Stimulated activated CD4-positive, alpha-beta T cell treated with anti-CD3 and anti-CD28 coated beads, Interleukin-4, amount 100 ng/mL, for 1 hour (primary cell): ENCODE measurements around the gene CR1.
"Not testable (repeated sequence)": the region's sequence is repeated elsewhere in the genome, so short reads cannot be mapped to it uniquely, and the experiment has no call there.

ENCODE experiments used
- DNase-seq: peaks from one replicate; pipeline ENCODE4 v3.0.0-alpha.2; 2020

The CR1 gene

DNA sequence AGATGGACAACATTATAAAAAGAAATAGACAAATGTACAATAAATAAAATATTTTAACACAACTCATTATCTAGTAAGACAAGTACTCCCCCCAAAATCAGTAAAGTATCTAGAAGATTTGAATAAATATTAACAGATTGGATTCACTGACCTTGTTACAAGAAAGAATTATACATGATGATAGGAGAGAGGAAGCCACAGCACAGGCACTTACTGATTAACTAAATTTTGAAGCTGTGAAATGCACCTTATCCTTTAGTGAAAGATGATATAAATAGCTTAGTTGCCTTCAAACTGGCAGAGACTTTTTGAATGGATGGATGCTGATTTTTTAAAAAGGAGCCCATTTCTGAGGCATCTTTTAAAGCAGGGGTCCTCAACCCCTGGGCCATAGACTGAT lies 8.5 kb downstream of the CR1 start:
- no peak for DNase-seq

DNA sequence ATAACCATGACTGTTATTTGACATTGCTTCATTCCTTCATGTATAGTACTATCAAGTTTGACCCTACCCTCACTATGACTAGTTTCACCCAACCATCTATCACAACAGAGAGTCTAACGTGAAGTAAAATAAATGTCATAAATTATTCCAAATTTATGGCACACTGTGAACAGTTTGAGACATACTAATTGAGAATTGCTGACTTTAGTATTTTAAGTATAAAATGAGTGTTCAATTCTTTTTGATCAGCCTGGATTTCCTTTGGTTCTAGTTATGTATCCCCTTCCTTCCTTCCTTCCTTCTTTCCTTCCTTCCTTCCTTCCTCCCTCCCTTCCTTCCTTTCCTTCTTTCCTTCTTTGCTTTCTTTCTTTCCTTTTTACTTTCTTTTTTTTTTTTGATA lies 14.5 kb downstream of the CR1 start:
- DNase-seq = no peak

DNA sequence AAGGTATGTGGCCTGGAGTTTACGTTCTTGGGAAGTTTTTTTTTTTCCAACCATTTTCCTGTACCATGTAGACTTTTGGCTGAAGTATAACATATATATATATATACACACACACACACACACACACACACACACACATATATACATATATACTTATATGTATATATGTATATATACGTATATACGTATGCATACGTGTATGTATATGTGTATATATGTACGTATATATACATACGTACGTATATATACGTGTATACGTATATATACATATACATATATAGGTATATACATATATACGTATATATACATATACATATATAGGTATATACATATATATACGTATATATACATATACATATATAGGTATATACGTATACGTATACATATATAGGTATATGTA lies 18.9 kb downstream of the CR1 start:
- no peak for DNase-seq

DNA sequence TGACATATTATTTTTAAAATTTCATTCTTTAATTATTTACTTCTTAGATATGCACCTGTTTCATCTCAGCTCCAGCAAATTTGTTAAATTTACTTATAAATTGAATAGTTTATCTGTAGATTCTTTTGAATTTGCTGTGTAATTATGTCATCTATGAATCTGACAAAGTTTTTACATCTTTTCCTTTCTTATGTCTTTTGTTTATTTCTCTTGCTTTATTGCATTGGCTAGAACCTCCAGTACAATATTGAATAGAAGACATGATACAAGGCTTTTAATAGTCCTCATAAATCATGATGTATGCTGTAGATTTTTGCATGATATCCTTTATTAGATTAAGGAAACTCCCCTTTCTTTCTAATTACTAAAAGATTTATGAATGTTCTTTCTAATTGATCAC lies 20.8 kb downstream of the CR1 start:
- DNase-seq = no peak

DNA sequence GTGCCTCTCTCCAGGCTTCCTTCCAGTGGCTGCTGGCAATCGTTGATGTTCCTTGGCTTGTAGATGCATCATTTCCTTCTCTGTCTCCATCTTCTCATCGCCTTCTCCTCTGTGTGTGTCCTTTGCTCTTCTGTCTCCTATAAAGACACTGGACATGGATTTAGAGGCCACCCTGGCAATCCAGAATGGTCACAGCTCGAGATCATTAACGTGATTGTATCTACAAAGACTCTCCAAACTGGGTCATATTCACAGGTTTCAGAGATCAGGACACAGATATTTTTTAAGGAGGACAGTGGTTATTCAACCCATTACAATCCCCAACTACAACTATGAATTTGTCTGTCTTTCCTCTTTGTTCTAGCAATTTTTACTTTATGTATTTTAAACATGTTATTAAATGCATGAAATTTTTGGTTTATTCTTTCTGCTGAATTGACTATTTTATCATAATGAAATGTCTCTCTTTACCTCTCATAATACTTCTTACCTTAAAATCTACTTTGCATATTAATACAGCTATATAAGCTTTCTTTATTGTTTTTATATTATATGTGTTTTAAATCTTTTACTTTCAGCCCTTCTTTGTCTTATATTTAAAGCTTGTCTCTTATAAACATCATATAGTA lies 22.8 kb downstream of the CR1 start:
- DNase-seq = no peak

DNA sequence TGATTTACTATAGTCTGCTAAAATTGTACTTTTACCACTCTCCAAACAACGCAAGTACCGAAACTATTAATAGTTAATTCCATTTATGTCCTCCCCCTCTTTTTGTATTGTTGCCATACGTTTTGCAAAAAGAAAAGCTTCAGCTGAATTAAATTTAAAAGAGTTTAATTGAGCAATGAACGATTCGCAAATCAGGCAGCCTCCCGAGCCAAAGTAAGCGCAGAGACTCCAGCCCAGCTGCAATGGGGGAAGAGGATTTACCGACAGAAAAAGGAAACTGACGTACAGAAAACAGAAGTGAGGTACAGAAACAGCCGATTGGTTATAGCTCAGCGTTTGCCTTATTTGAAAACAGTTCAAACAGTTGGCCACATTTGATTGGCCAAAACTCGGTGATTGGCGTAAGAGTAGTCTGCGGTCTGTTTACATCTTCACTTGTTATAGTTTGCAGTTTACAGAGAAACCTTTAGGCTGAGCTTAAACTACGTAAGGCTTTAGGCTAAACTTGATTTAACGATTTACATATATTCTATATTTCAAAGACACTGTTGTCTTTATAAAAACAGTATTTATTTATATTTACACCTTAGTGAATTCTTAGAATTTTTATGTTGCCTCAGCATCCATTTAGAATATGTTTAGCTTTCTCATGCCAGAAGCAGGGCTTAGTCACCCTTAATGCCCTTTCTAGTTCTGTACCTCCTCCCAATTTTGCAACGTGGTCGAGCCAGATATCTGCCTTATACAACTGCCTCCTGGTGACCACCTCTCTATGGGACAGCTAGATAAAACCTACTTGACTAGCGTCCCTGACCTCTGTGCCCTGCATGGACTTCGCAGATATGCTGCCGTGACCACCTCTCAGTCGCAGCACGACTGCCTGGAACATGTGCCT lies 23.8 kb downstream of the CR1 start:
- no peak for DNase-seq

DNA sequence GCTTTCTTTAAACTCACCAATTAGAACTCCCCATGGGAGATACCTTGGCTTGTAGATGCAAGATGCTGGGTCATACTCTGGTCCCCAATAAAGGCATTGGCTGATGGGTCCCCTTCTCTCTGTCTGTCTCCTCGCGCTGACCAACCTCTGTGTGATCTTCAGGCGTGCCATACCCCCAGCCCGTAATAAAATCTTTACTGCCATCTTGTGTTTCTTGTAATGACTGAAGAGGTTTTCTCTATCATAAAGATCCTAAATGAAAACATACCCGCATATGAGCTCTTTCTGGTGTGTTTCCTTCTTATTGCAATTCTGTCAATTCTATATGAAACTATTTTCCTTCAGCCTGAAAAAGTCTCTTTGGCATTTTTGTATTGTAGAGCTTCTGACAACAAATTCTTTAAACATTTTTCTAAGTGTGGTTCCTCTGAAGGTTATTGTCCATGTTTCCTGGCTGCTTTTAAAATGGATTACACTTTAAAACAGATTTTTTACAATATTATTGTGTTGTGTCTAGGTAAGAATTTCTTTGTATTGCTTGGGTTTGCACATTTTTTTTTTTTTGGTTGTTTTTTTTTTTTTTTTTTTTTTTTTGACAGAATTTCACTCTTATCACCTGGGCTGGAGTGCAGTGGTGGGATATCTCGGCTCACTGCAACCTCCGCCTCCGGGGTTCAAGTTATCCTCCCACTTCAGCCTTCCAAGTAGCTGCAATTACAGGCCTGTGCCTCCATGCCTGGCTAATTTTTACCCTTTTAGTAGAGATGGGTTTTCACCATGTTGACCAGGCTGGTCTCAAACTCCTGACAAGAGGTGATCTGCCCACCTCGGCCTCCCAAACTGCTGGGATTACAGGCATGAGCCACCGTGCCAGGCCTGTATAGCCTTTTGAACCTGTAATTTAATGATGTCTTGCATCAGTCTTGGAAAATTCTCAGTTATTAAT lies 24.7 kb downstream of the CR1 start:
- DNase-seq = not testable (repeated sequence)

DNA sequence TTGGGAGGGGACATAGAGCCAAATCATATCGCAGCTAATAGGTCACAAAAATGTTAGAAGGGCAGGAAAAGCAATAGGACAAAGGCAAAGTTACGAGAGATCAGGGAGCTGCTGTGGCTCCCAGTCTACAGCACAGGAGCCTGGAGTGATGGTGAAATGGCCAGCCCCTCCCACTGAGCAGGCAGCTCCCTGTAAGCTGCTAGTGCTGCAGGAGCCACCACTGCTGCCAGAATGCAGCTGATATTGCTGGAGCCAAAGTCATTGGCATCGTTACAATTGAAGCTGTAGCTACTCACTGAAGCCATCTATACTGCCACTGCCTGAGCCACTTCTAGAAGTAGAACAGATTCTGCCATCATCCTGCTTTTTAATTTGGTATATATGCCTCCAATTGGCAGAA lies 29.3 kb downstream of the CR1 start:
- not testable (repeated sequence) for DNase-seq

DNA sequence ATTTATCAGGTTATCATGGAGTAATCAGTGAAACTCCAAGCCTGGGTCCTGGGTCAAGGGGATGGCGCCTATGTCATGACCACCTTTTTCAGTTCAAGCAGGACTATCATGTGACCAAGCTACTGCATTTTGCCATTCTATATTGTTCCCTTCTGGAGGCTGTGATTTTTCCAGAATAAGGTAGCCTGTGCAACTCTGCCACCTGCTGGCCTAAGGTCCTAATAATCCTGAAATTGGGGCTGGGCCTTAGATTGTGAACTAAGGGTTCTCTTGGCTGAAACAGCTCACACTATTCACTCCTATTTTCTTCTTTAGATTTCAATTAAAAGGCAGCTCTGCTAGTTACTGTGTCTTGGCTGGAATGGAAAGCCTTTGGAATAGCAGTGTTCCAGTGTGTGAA lies 32.4 kb downstream of the CR1 start:
- not testable (repeated sequence) for DNase-seq

DNA sequence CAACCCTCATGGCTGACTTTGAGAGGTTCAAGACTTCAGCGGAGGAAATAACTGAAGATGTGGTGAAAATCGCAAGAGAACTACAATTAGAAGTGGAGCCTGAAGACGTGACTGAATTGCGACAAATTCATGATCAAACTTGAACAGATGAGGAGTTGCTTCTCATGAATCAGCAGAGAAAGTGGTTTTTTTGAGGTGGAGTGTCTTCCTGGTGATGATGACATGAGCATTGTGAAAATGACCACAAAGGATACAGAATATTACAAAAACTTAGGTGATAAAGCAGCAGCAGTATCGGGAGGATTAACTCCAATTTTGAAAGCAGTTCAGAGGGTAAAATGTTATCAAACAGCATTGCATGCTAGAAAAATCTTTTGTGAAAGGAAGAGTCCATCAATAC lies 40.3 kb downstream of the CR1 start:
- DNase-seq = not testable (repeated sequence)

DNA sequence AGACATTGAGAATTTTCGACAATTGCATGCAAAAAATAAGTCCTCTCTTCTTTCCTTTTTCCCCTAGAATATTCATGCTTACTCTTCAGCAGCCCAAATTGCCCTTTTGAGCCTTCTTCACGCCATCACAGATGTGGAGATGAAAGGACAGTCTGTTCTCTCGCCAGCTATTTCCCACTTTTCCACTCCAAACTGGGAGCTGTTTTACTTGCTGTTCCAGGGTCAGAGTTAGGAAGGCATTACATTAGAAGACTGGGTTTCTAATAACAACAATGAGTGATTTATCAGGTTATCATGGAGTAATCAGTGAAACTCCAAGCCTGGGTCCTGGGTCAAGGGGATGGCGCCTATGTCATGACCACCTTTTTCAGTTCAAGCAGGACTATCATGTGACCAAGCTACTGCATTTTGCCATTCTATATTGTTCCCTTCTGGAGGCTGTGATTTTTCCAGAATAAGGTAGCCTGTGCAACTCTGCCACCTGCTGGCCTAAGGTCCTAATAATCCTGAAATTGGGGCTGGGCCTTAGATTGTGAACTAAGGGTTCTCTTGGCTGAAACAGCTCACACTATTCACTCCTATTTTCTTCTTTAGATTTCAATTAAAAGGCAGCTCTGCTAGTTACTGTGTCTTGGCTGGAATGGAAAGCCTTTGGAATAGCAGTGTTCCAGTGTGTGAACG lies 50.9 kb downstream of the CR1 start:
- DNase-seq = not testable (repeated sequence)

DNA sequence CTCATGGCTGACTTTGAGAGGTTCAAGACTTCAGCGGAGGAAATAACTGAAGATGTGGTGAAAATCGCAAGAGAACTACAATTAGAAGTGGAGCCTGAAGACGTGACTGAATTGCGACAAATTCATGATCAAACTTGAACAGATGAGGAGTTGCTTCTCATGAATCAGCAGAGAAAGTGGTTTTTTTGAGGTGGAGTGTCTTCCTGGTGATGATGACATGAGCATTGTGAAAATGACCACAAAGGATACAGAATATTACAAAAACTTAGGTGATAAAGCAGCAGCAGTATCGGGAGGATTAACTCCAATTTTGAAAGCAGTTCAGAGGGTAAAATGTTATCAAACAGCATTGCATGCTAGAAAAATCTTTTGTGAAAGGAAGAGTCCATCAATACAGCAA lies 58.9 kb downstream of the CR1 start:
- not testable (repeated sequence) for DNase-seq

DNA sequence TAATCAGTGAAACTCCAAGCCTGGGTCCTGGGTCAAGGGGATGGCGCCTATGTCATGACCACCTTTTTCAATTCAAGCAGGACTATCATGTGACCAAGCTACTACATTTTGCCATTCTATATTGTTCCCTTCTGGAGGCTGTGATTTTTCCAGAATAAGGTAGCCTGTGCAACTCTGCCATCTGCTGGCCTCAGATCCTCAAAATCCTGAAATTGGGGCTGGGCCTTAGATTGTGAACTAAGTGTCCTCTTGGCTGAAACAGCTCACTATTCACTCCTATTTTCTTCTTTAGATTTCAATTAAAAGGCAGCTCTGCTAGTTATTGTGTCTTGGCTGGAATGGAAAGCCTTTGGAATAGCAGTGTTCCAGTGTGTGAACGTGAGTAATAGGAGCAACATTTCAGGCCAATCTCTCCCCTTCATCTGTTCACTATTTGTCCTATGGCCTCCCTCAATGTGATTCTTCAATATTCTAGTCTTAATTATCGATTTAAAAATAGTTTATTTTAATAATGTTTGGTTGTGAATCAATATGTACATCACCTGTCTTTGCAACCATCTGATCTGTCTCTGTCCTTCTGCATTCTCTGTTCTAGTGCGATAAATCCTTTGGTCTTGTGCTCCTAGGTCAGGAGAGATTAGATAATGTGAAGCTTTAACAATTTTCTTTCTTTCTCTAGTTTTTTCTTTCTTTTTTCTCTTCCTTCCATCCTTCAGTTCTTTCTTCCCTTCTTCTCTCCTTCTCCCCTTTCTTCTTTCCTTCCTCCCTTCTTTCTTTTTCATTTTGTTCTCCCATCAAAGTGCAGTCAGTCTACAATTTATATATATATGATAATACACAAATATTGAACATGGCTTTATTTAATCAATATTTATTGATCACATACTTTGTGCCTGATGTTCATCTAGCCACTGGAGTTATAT lies 69.8 kb downstream of the CR1 start:
- DNase-seq = no peak

DNA sequence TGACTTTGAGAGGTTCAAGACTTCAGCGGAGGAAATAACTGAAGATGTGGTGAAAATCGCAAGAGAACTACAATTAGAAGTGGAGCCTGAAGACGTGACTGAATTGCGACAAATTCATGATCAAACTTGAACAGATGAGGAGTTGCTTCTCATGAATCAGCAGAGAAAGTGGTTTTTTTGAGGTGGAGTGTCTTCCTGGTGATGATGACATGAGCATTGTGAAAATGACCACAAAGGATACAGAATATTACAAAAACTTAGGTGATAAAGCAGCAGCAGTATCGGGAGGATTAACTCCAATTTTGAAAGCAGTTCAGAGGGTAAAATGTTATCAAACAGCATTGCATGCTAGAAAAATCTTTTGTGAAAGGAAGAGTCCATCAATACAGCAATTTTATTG lies 76.0 kb downstream of the CR1 start:
- not testable (repeated sequence) for DNase-seq

DNA sequence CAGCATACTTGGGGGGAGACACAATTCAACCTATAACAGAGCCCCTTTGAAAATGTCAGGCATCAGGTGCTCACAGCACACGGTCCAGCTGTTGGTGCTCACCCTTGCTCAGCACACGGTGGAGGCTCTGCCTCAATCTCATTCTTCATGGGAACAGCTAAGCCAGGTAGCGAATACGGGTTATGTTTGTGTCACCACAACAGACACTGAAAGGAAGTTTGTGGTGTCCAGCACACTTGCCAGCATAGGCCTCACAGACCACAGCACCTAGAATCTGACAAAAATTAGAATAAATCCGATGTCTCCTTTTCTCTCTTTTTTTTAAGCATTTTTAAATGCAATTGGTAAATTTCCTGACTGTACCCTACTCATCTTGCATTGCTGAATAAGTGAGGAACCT lies 77.1 kb downstream of the CR1 start:
- not testable (repeated sequence) for DNase-seq

DNA sequence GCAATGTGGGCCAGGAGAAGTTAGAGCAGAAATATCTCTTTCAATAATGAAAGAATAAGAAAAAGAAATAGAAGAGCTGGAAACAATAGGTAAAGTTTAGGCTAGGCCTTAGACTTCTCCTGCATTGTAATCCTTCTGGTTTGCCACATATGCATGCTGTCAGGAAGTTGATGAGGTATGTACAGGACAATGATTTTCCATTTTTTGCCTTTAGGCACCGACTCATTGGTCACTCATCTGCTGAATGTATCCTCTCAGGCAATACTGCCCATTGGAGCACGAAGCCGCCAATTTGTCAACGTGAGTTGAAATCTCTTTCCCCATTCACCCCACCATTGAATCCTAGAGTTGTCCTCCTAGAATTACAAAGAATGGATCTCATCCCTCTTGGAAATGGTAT lies 79.4 kb downstream of the CR1 start:
- DNase-seq = not testable (repeated sequence)

DNA sequence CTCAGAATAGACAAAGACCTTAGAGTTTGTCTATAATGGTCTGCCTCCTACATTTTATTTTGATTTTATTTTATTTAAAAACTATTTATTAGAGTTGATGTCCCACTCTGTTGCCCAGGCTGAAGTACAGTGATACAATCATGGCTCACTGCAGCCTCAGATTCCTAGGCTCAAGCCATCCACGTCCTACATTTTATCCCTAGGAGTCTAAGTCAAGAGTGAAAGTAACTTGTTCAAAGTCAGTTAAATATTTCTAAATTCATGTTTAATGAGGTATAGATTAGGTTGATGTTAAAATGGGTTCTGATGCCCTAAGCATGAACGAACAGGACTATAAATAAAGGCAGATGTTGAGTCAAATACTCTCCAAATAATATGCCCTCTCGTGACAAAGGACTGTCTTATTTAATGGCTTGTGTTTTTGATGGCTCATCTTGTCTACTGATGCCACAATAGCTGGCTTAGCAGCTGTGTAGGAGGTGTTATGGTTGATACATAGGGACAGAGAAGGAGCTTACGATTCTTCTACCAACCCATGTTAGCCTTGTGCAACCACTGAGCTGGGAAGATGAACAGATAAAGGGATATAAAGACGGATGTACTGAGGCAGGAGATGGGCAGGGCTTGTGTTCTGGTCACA lies 83.0 kb downstream of the CR1 start:
- no peak for DNase-seq

DNA sequence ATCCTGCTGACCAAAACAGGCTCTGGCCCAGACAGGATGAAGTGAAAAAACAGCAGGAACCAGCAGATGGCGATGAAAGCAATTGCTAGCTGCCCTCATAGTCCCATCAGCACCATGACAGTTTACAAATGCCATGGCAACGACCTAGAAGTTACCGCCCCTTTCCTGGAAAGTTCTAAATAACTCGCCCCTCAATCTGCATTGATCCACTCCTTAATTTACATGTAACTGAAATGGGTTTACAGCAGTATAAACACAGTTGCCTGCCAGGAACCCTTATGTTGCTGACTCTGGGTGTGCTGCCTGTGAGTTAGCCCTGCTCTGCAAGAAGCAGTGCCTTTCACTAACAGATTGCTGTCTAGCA lies 83.5 kb downstream of the CR1 start:
- DNase-seq = no peak

DNA sequence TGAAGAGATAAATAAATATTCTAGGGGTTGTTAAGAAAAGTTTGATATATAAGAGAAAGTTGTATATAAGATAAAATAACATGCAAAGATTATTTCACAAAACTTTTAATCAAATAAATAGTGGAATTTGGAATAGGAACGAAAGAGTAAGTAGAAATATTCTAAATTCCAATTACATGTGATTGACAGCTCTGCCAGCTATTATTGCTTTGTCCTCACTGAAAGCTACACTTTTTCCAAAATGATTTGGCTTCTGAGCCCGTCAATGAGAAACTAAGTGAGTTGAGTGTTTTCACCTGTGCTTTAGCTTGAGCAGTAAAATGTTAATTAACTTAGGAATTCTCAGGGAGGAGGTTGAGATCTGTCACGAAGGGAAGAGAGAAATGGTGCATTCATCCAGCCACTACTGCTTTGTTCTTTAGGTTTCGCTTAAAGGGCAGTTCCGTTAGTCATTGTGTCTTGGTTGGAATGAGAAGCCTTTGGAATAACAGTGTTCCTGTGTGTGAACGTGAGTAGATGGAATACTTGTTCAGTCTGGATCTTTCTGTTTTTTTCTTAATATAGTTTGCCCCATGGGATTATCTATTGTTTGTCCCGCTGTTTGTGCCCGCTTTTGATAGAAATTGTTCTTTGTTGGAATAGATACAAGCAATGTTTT lies 85.7 kb downstream of the CR1 start:
- DNase-seq = no peak

DNA sequence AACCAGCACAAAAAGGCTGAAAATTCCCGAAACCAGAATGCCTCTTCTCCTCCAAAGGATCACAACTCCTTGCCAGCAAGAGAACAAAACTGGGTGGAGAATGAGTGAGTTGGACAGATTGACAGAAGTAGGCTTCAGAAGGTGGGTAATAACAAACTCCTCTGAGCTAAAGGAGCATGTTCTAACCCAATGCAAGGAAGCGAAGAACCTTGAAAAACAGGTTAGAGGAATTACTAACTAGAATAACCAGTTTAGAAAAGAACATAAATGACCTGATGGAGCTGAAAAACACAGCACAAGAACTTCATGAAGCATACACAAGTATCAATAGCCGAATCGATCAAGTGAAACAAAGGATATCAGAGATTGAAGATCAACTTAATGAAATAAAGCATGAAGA lies 93.5 kb downstream of the CR1 start:
- not testable (repeated sequence) for DNase-seq

DNA sequence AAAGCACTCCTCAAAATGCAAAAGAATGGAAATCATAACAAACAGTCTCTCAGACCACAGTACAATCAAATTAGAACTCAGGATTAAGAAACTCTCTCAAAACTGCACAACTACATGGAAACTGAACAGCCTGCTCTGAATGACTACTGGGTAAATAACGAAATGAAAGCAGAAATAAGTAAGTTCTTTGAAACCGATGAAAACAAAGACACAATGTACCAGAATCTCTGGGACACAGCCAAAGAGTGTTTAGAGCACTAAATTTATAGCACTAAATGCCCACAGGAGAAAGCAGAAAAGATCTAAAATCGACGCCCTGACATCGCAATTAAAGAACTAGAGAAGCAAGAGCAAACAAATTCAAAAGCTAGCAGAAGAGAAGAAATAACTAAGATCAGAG lies 95.2 kb downstream of the CR1 start:
- DNase-seq = not testable (repeated sequence)
